Skeletal muscle tissue (tissue), 4 donors: Measurements from ENCODE around the gene CDA. TPM values are rescaled to one million over a fixed set of nuclear protein-coding genes. Genes with fewer than 3 reads are reported as not detected.

Experiments used
- H3K27ac ChIP-seq: one replicate; pipeline ENCODE4 v1.7.0; 2013; ENCODE audit warnings: mild to moderate bottlenecking, low read depth, low read length, inconsistent platforms
- H3K27me3 ChIP-seq, 3 donors: one replicate each; pipeline ENCODE4 v1.7.0; 2013; ENCODE audit warnings: low read length in 3 of 3; ENCODE audit not compliant: control insufficient read depth in 3 of 3, insufficient read depth in 3 of 3
- H3K36me3 ChIP-seq, 3 donors: one replicate each; pipeline ENCODE4 v1.7.0; 2013; ENCODE audit warnings: low read length in 3 of 3; ENCODE audit not compliant: control insufficient read depth in 3 of 3, insufficient read depth in 3 of 3
- H3K4me1 ChIP-seq, 3 donors: one replicate each; pipeline ENCODE4 v1.7.0; 2013; ENCODE audit warnings: low read length in 3 of 3, mild to moderate bottlenecking in 3 of 3; ENCODE audit not compliant: control insufficient read depth in 3 of 3, insufficient read depth in 3 of 3
- H3K4me3 ChIP-seq, 3 donors: one replicate each; pipeline ENCODE4 v1.7.0; 2013; ENCODE audit warnings: low read length in 3 of 3
- H3K9ac ChIP-seq, 3 donors: one replicate each; pipeline ENCODE4 v1.7.0; 2013; ENCODE audit warnings: low read length in 3 of 3, mild to moderate bottlenecking in 3 of 3, moderate library complexity in 2 of 3, low read depth in 1 of 3
- H3K9me3 ChIP-seq, 3 donors: one replicate each; pipeline ENCODE4 v1.7.0; 2013; ENCODE audit warnings: low read length in 3 of 3; ENCODE audit not compliant: control insufficient read depth in 3 of 3
- total RNA-seq: library from RNA; depleted of rRNA; stranded (reverse); fragments of >200 nt; gene quantifications from one replicate; pipeline ENCODE4 v1.2.3, GENCODE V29; 2014
- donor health status: Osteomylitis.

The CDA gene
- total RNA-seq = not detected

DNA sequence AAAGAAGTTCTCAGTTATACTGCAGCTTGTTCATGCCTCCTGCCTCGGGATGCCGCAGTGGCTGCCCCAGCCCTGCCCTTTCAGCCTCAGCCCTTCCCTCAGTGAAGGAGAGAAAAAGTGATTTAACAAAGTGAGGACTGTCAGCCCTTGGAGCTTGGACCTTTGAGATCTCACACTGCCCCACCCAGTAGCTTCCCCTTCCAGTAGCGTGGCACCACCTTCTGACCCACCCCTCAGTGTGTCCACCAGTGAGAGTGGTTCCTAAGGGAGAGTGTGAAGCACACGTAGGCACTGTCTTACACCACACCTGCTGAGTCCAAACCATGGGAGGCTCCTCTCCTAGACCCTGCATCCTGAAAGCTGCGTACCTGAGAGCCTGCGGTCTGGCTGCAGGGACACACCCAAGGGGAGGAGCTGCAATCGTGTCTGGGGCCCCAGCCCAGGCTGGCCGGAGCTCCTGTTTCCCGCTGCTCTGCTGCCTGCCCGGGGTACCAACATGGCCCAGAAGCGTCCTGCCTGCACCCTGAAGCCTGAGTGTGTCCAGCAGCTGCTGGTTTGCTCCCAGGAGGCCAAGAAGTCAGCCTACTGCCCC is at the start of gene CDA:
Gene CDA, plus strand, starts transcription at position 464 of the 592 bp plus-strand sequence. Its CDS starts 33 bp downstream, at position 497.
- peak within 1 kb of the TSS in 2 of 3 donors; percentile 1 to 40 for H3K9ac ChIP-seq
- peaks cover 24 to 49% (median 30%) of the 10 kb centered on the region in 3 donors for H3K27me3 ChIP-seq
- peak within 1 kb of the TSS; percentile 50 to 57 (median 52) for H3K4me3 ChIP-seq
- no peaks in the 10 kb centered on the region for H3K36me3 ChIP-seq
- no peaks in the 10 kb centered on the region for H3K9me3 ChIP-seq
- H3K4me1 ChIP-seq = peaks cover 4 to 16% (median 7%) of the 10 kb centered on the region in 3 donors
- no peak within 1 kb of the TSS for H3K27ac ChIP-seq

DNA sequence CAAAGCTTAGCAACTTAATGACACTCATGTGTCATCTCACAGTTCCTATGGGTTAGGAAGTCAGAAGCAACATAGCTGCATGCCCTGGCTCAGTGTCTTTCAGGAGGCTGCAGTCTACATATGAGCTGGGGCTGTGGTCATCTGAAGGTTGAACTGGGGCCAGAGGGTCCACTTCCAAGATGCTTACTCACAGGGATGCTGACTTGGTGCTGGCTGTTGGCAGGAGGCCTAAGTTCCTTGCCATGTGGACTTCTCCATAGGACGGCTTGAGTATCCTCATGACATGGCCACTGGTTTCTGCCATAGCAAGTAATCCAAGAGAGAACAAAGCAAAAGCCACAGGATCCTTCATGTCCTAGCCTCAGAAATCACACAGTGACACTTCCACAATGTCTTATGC is 48.6 kb upstream of the CDA start:
- H3K36me3 ChIP-seq = no peaks in the 10 kb centered on the region
- no peak overlapping the region for H3K9ac ChIP-seq
- H3K4me3 ChIP-seq = no peak overlapping the region
- H3K9me3 ChIP-seq = no peaks in the 10 kb centered on the region
- H3K27me3 ChIP-seq = peaks cover 9 to 16% (median 11%) of the 10 kb centered on the region in 3 donors
- no peaks in the 10 kb centered on the region for H3K4me1 ChIP-seq
- no peak overlapping the region for H3K27ac ChIP-seq

DNA sequence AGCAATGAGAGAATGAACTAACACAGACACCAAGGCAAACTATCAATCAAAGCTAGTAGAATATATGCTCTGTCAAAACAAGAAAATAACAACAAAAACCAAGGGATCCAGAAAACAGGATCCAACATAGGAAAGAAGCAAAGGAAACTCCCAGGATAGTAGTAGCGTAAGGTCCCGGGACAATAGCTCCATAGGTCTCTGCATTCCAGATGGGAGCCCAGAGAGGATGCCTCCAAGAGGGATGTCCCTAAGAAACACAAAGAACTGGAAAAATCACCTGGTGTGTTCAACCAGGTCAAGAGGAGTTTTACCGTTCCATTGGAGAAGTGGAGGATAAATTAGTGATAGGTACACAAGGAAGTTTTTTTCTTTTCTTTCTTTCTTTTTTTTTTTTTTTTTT is 42.3 kb upstream of the CDA start:
- Histone ChIP-seq H3K9me3 (no peaks in the 10 kb centered on the region), H3K4me1 (peaks cover 0 to 3% (median 0%) of the 10 kb centered on the region in 3 donors), H3K27me3 (peaks cover 22 to 30% (median 25%) of the 10 kb centered on the region in 3 donors), H3K9ac (no peak overlapping the region), H3K36me3 (no peaks in the 10 kb centered on the region), H3K4me3 (no peak overlapping the region), H3K27ac (no peak overlapping the region)

DNA sequence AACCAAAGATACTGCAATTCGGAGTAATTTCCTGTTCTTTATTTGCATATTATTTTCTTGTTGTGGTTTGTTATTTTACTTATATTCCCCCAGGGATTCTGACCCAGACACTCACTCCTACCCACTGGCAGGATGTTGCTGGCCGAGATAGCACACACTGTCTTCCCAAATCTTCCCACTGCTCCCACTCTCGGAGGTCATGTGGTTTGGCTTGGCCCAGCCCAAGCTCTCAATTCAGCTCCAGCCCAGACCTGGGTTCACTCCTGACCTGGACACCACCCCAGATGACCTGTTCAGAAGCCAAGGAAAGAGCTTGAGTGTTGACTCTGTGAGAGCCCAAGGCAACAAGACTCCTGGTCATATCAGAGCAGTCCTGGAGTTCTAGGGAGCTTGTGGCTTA is 37.7 kb upstream of the CDA start:
- Histone ChIP-seq H3K27ac (peak overlapping the region; percentile 13), H3K9ac (no peak overlapping the region), H3K4me3 (no peak overlapping the region), H3K27me3 (peaks cover 29 to 62% (median 40%) of the 10 kb centered on the region in 3 donors), H3K36me3 (no peaks in the 10 kb centered on the region), H3K4me1 (peaks cover 17 to 26% (median 22%) of the 10 kb centered on the region in 3 donors), H3K9me3 (no peaks in the 10 kb centered on the region)

- H3K36me3 ChIP-seq = no peaks in the 10 kb centered on the region
- peak within 1 kb of the TSS; percentile 4 to 45 (median 14) for H3K9ac ChIP-seq
- peaks cover 26 to 64% (median 40%) of the 10 kb centered on the region in 3 donors for H3K27me3 ChIP-seq
- peaks cover 17 to 26% (median 22%) of the 10 kb centered on the region in 3 donors for H3K4me1 ChIP-seq
- peak within 1 kb of the TSS; percentile 46 to 54 (median 54) for H3K4me3 ChIP-seq
- H3K27ac ChIP-seq = peak within 1 kb of the TSS; percentile 13
- no peaks in the 10 kb centered on the region for H3K9me3 ChIP-seq
These were observed 36.8 kb upstream of the CDA start, which contains the start of gene FAM43B for GRCh38 chr1:20551945-20552727. FAM43B (plus strand) TSS chr1:20552573; CDS start chr1:20552974, 401 bp downstream.

DNA sequence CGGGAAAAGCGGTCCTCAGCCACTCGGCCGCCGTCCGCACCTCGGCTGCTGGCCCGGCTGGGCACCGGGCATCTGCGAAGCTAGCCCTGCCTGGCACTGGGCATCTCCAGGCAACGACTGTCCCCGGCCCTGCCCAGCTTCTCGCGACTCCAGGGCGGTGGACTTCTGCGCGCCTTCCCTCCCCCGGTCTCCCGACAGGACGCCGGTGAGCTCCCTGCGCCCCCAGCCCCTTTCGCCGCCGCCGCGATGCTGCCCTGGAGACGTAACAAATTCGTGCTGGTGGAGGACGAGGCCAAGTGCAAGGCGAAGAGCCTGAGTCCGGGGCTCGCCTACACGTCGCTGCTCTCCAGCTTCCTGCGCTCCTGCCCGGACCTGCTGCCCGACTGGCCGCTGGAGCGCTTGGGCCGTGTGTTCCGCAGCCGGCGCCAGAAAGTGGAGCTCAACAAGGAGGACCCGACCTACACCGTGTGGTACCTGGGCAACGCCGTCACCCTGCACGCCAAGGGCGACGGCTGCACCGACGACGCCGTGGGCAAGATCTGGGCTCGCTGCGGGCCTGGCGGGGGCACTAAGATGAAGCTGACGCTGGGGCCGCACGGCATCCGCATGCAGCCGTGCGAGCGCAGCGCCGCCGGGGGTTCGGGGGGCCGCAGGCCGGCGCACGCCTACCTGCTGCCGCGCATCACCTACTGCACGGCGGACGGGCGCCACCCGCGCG is 36.0 kb upstream of the CDA start:
- peak overlapping the region; percentile 43 to 54 (median 46) for H3K4me3 ChIP-seq
- peaks cover 26 to 66% (median 40%) of the 10 kb centered on the region in 3 donors for H3K27me3 ChIP-seq
- no peaks in the 10 kb centered on the region for H3K9me3 ChIP-seq
- no peaks in the 10 kb centered on the region for H3K36me3 ChIP-seq
- H3K27ac ChIP-seq = no peak overlapping the region
- H3K4me1 ChIP-seq = peaks cover 17 to 26% (median 22%) of the 10 kb centered on the region in 3 donors
- H3K9ac ChIP-seq = peak overlapping the region in 2 of 3 donors; percentile 4 to 45

DNA sequence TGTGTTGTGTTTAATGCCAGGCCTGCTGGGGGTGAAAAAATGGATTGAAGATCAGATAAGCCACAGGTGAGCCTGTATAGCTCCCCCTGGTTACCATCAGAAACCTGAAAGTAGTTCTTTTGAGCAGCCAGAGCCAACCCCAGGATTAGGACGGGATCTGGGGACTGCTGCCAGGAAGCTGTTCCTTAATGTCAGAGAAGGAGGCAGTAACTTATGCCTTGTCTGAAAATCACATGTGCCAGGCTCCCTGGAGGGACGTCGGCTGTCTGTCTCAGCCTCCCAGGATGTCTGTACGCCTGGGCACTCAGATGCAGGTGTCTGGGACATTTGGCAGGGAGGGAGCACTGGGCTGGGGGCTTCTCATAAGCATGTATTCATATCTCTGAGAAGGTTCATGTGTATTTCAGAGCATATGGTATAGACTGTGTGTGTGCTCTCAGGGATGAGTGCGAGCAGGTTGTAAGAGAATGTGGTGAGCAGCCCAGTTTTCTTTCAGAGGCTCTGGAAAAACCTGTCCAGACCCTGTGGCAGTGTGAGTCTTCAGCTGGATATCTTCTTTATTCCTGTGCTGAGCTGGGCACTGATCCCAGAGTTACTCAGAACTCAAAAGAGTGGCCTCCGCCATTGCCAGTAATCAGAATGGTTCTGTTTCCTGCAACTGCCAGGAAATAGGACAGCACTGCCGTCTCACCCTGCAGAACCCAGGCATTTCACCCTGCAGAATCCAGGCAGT is 33.7 kb upstream of the CDA start:
- peak overlapping the region; percentile 25 for H3K27ac ChIP-seq
- peaks cover 22 to 49% (median 37%) of the 10 kb centered on the region in 3 donors for H3K27me3 ChIP-seq
- H3K4me3 ChIP-seq = no peak overlapping the region
- H3K9ac ChIP-seq = peak overlapping the region in 1 of 3 donors; percentile 25
- no peaks in the 10 kb centered on the region for H3K36me3 ChIP-seq
- H3K9me3 ChIP-seq = no peaks in the 10 kb centered on the region
- H3K4me1 ChIP-seq = peaks cover 22 to 26% (median 22%) of the 10 kb centered on the region in 3 donors

DNA sequence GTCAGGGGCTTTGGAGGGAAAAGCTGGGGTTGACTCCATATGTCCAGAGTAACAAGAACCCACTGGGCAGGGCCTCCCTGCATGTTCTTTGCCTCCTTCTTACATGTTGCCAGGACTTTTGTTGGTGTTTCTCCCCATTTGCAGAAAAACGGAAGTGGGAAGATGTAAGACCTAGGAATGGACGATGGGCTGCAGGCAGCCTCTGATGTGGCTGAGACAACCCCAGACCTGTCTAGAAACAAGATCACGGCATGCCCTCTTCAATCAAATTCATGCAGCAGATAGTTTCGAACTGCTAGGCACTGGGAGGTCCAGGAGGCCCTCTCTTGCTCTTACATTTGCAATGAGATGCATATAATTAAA is 33.2 kb upstream of the CDA start:
- Histone ChIP-seq H3K9me3 (no peaks in the 10 kb centered on the region), H3K27me3 (peaks cover 27 to 51% (median 42%) of the 10 kb centered on the region in 3 donors), H3K36me3 (no peaks in the 10 kb centered on the region), H3K4me1 (peaks cover 22 to 26% (median 22%) of the 10 kb centered on the region in 3 donors), H3K9ac (no peak overlapping the region), H3K4me3 (no peak overlapping the region), H3K27ac (no peak overlapping the region)

GRCh38 chr1:20558191-20558590 is 30.7 kb upstream of the CDA start:
- no peak overlapping the region for H3K27ac ChIP-seq
- peaks cover 18 to 44% (median 36%) of the 10 kb centered on the region in 3 donors for H3K27me3 ChIP-seq

More at GRCh38 chr1:20558191-20558590, 30.7 kb upstream of the CDA start:
- Histone ChIP-seq H3K9ac (no peak overlapping the region), H3K9me3 (no peaks in the 10 kb centered on the region), H3K4me1 (peaks cover 9 to 18% (median 12%) of the 10 kb centered on the region in 3 donors), H3K36me3 (no peaks in the 10 kb centered on the region), H3K4me3 (no peak overlapping the region)
